GM18868 (cell line): ENCODE results near the gene GABARAP.
A peak's percentile ranks its signal among the peaks of the same experiment; 100 is the strongest.
"Not testable (repeated sequence)": the region's sequence is repeated elsewhere in the genome, so short reads cannot be mapped to it uniquely, and the experiment has no call there.

ENCODE experiments used
- ATAC-seq: cut with Tn5 transposase; IDR thresholded peaks from one replicate; pipeline ENCODE4 v1.9.1; 2021; ENCODE audit warnings: mild to moderate bottlenecking, moderate library complexity; ENCODE audit not compliant: unreplicated experiment

Gene GABARAP

GRCh38 chr17:7261379-7262191 is 19.3 kb upstream of the GABARAP start:
- no peak for ATAC-seq

- no peak for ATAC-seq
Measured at GRCh38 chr17:7260651-7261378, 18.6 kb upstream of the GABARAP start.

- ATAC-seq = no peak
Measured at GRCh38 chr17:7260151-7260550, 17.9 kb upstream of the GABARAP start.

DNA sequence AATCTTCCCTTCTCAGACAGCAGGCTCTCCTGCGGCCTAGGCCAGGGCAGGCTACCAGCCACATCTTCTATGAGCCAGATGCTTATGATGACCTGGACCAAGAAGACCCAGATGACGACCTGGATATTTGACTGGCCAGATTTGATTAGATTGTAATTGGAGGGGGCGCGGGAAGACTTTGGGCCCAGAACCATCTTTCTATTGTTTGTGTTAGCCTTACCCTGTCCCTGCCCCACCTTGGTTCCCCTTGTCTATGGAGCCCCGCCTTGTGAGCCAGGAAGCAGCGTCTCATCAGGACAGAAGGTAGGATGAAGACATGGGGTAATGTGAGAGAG is 17.3 kb upstream of the GABARAP start:
- no peak for ATAC-seq

GRCh38 chr17:7258731-7259554 is 16.7 kb upstream of the GABARAP start:
- ATAC-seq = no peak

DNA sequence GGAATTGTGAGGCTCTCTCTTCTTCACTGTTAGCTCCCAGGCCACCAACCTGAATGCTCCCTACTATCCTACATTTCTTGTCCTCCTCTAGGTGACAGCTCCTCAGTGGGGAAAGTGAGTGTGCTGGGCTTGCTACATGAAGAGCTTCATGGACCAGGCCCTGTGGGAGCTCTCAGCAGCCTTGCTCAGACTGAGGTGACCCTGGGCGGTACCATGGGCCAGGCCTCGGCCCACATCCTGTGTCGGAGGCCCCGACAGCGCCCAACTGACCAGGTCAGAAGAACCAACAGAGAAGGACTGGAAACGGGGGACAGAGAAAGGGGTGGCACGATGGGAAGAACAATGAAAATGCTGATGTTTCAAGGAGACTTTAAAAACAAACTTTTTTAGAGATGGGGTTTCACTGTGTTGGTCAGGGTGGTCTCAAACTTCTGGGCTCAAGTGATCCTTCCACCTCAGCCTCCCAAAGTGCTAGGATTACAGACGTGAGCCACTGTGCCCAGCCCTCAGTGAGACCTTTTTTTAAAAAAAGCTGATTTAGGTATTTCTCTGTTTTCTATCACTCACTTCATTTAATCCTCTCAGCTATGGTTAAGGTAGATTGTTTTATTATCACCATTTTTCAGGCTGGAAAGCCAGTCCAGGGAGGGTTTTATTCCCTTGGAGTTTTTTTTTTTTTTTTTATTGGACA is 14.7 kb upstream of the GABARAP start:
- no peak for ATAC-seq

- no peak for ATAC-seq
Measured at GRCh38 chr17:7254511-7254910, 12.3 kb upstream of the GABARAP start.

DNA sequence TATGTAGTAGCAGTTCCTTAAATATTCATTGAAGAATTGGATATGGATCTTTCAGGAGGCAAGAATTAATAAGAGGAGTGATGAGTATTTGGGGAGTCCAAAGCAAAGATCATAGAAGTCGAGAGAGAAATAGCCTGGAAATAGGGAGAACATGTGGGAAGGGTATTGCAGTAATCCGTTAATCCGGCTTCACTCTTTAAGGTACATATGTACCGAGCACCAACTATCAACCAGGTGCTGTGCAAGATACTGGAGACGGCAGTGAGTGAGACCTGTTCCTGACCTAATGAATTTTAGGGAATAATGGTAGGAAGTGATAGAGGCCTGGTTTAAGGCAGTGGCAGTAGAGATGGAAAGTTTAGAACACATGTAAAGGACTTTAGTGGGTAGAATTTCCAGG is 10.8 kb upstream of the GABARAP start:
- ATAC-seq = no peak

- ATAC-seq = peak; percentile 53
Measured at GRCh38 chr17:7252176-7253043, 10.2 kb upstream of the GABARAP start, which contains the start of gene ELP5. Gene ELP5, plus strand, starts transcription at chr17:7252215. Its CDS starts 336 bp downstream, at chr17:7252551.

GRCh38 chr17:7251661-7252175 is 9.5 kb upstream of the GABARAP start, which contains the start of gene CTDNEP1:
Gene CTDNEP1, minus strand, starts transcription at chr17:7251734. Its CDS starts 438 bp downstream, at chr17:7251296.
- peak; percentile 87 for ATAC-seq

DNA sequence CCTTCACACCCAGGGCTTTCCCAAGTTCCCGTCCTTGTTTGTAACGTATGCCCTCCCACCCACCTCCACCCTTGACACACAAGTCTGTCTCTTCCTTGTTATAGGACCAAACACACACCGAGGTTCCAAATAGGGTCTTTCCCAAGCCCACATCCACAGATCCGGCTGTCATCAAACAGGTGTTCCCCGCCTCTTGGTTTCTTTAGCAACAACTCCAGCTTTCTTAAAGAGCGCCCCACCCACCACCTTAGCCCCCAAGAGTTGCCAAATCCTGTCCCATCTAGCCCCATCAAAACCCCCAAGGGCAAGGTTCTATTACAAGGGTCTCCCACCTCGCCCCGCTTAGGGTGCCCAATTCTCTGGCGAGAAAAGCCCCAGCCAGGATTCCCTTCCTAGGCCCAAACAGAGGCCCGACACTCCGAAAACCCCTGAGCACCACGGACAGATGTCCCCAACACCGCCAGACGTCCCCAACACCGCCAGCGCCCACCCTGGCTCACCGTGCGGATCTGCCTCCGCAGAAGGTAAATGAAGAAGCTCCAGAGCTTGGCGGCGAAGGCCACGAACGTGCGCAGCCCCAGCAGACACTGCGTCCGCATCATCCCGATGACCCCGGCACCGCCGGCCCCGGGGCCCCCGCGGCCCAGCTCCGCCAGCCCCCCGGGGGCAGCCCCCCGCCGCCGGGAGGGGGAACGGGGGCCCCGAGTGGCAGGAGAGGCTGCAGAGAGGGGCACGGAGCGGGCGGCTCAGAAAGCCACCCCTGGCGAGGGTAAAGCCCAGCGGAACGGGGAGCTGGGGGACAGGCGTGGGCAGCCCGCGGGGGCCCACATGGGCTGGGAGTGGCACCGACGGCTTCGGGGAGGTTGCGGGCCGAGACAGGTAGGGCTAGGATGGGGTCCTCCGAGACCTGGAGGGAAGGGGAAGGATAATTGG is 8.7 kb upstream of the GABARAP start:
- no peak for ATAC-seq

- ATAC-seq = no peak
Measured at GRCh38 chr17:7249830-7250229, 7.6 kb upstream of the GABARAP start.

DNA sequence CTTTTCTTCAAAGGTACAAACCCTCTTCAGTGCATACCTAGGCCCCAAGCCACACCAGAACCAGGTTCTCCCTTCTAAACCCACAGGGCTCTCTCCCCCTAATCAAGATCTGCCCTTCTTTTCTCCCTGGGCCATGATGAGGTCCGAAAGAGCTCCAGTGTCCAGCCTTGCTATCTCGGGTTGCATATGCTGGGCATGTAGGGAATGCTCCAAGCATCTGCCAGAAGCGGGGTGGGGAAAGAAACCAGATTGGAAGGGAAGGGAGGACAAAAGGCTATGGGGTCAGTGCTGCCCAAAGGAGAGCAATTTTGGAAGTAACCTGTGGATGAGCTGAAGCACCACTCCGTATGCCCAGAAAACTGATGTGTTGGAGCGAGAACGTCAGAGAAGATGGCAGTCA is 7.0 kb upstream of the GABARAP start:
- ATAC-seq = no peak

DNA sequence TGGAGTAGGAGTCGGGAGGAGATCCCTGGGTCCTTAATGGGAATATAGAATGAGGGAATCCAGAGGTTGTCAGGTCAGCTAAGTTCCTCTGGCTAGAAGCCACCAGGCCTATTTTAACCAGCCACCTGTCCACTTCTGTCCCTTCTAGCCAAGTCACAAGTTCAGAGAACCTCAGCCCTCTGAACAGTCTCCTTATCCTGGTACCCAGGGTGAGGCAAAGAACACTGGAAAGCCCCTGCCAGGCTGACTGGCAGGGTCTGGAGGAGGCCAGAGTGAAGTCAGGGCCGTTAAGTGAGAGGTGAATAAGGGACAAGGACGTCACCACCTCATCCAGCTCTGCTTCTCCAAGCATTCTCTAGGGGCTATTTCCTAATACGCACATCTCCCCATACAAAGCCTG is 6.5 kb upstream of the GABARAP start:
- no peak for ATAC-seq

DNA sequence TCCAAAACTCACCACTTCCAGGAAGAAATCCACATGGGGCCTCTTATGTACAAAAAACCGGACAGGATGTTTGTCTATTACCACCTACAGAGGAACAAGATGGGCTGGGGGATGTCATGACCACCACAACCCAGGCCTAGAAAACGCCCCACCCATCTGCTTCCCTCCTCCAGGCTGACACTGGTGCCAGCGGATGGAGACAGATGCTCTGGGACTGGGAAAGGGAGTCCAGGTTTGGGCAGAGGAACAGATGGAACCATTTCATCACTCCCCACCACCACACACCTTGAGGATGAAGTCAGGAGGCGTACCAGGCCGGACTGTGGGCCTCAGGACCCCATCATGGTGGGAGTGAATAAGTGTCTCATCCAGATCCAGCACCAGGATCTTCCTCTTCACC is 4.5 kb upstream of the GABARAP start:
- ATAC-seq = no peak

GRCh38 chr17:7243838-7244237 is 1.6 kb upstream of the GABARAP start:
- not testable (repeated sequence) for ATAC-seq

GRCh38 chr17:7243453-7243729 is 1.1 kb upstream of the GABARAP start:
- no peak for ATAC-seq

GRCh38 chr17:7242717-7243452 is 636 bp upstream of the GABARAP start:
- no peak for ATAC-seq
